ENCODE results near the gene TENM4.
"Not testable (repeated sequence)": the region's sequence is repeated elsewhere in the genome, so short reads cannot be mapped to it uniquely, and the experiment has no call there.

TENM4 gene

DNA sequence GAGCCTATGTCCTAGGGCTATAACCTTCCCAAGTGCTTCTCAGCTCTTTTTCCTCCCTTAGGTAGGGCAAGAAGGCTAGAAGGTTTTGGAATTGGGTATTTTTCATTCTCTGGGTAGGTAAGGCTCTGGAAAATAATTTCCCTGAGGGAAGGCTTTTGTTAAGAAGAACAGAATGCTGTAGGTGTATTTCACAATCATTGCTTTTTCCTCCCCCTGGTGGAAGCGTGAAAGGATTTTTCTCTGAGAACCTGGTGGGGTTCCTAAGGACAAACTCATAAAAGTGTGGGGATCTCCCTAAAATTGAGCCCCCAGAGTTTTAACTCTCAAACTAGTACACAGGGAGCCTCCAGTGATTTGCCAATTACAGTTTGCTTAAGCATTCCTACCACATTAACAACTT lies 825.1 kb downstream of the TENM4 start:
- DNase-seq (ENCODE audit: extremely low spot score): no peak
- TF ChIP-seq SP1 (IDR thresholded peaks at IDR 0.05): no peak
- no peak for TF ChIP-seq ELF4 (IDR thresholded peaks at IDR 0.05)
- no peak for TF ChIP-seq ZNF384 (IDR thresholded peaks at IDR 0.05)
- TF ChIP-seq FOXA1 (IDR thresholded peaks at IDR 0.05): no peak
- TF ChIP-seq PKNOX1 (IDR thresholded peaks at IDR 0.05): no peak
- TF ChIP-seq LEF1 (IDR thresholded peaks at IDR 0.05; ENCODE audit: borderline replicate concordance): no peak
- no peak for TF ChIP-seq FOXK2 (IDR thresholded peaks at IDR 0.05)
- no peak for TF ChIP-seq BHLHE40 (IDR thresholded peaks at IDR 0.05; ENCODE audit: borderline replicate concordance)
- no peak for TF ChIP-seq TARDBP (IDR thresholded peaks at IDR 0.05)
- no peak for TF ChIP-seq CTBP1 (IDR thresholded peaks at IDR 0.05; ENCODE audit: borderline replicate concordance)
- TF ChIP-seq SUZ12 (IDR thresholded peaks at IDR 0.05): no peak
- no peak for TF ChIP-seq ARNT (IDR thresholded peaks at IDR 0.05)
- no peak for TF ChIP-seq NFRKB (IDR thresholded peaks at IDR 0.05)
- TF ChIP-seq HDGF (IDR thresholded peaks at IDR 0.05; ENCODE audit: borderline replicate concordance): no peak
- TF ChIP-seq FOXM1 (IDR thresholded peaks at IDR 0.05; ENCODE audit: borderline replicate concordance): no peak
- no peak for TF ChIP-seq L3MBTL2 (conservative IDR thresholded peaks at IDR 0.05)
- CTCF ChIA-PET: no interaction called here
- POLR2A ChIA-PET: no interaction called here

DNA sequence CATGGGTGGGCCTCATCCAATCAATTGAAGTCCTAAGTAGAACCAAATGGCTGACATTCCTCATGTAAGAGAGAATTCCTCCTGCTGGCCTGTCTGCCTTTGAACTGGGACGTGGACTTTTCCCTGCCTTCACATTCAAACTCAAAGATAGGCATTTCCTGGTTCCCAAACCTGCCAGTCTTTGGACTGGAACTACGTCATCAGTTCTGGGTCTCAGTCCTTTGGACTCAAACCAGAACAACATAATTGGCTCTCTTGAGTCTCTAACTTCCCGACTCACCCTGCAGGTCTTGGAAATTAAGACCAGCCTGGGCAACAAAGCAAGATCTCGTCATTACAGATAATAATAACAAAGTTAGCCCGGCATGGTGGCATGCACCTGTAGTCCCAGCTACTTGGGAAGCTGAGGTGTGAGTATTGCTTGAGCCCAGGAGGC lies 827.4 kb downstream of the TENM4 start:
- TF ChIP-seq SP1 (IDR thresholded peaks at IDR 0.05): no peak
- no peak for TF ChIP-seq NFRKB (IDR thresholded peaks at IDR 0.05)
- no peak for TF ChIP-seq FOXA1 (IDR thresholded peaks at IDR 0.05)
- no peak for TF ChIP-seq BHLHE40 (IDR thresholded peaks at IDR 0.05; ENCODE audit: borderline replicate concordance)
- TF ChIP-seq L3MBTL2 (conservative IDR thresholded peaks at IDR 0.05): no peak
- TF ChIP-seq FOXK2 (IDR thresholded peaks at IDR 0.05): no peak
- TF ChIP-seq PKNOX1 (IDR thresholded peaks at IDR 0.05): no peak
- TF ChIP-seq CTBP1 (IDR thresholded peaks at IDR 0.05; ENCODE audit: borderline replicate concordance): no peak
- no peak for TF ChIP-seq SUZ12 (IDR thresholded peaks at IDR 0.05)
- no peak for TF ChIP-seq FOXM1 (IDR thresholded peaks at IDR 0.05; ENCODE audit: borderline replicate concordance)
- TF ChIP-seq ARNT (IDR thresholded peaks at IDR 0.05): no peak
- TF ChIP-seq LEF1 (IDR thresholded peaks at IDR 0.05; ENCODE audit: borderline replicate concordance): no peak
- TF ChIP-seq ELF4 (IDR thresholded peaks at IDR 0.05): no peak
- no peak for TF ChIP-seq HDGF (IDR thresholded peaks at IDR 0.05; ENCODE audit: borderline replicate concordance)
- no peak for TF ChIP-seq TARDBP (IDR thresholded peaks at IDR 0.05)
- no peak for TF ChIP-seq ZNF384 (IDR thresholded peaks at IDR 0.05)
- POLR2A ChIA-PET: no interaction called here
- CTCF ChIA-PET: no interaction called here
- no peak for DNase-seq (ENCODE audit: extremely low spot score)

GRCh38 chr11:78612721-78613377 lies 828.0 kb downstream of the TENM4 start:
- no peak for TF ChIP-seq ELF4 (IDR thresholded peaks at IDR 0.05)
- TF ChIP-seq NFRKB (IDR thresholded peaks at IDR 0.05): no peak
- TF ChIP-seq CTBP1 (IDR thresholded peaks at IDR 0.05; ENCODE audit: borderline replicate concordance): no peak
- TF ChIP-seq TARDBP (IDR thresholded peaks at IDR 0.05): no peak
- TF ChIP-seq ZNF384 (IDR thresholded peaks at IDR 0.05): no peak
- TF ChIP-seq PKNOX1 (IDR thresholded peaks at IDR 0.05): no peak
- TF ChIP-seq LEF1 (IDR thresholded peaks at IDR 0.05; ENCODE audit: borderline replicate concordance): no peak
- no peak for TF ChIP-seq L3MBTL2 (conservative IDR thresholded peaks at IDR 0.05)
- no peak for TF ChIP-seq FOXK2 (IDR thresholded peaks at IDR 0.05)
- no peak for TF ChIP-seq HDGF (IDR thresholded peaks at IDR 0.05; ENCODE audit: borderline replicate concordance)
- no peak for TF ChIP-seq SUZ12 (IDR thresholded peaks at IDR 0.05)
- no peak for TF ChIP-seq BHLHE40 (IDR thresholded peaks at IDR 0.05; ENCODE audit: borderline replicate concordance)
- TF ChIP-seq SP1 (IDR thresholded peaks at IDR 0.05): no peak
- TF ChIP-seq ARNT (IDR thresholded peaks at IDR 0.05): no peak
- no peak for TF ChIP-seq FOXM1 (IDR thresholded peaks at IDR 0.05; ENCODE audit: borderline replicate concordance)
- TF ChIP-seq FOXA1 (IDR thresholded peaks at IDR 0.05): no peak
- ChIA-PET CTCF (no interaction called here), POLR2A (no interaction called here)
- DNase-seq (ENCODE audit: extremely low spot score): no peak

GRCh38 chr11:78609321-78609720 lies 831.5 kb downstream of the TENM4 start:
- DNase-seq (ENCODE audit: extremely low spot score); POLR2A ChIA-PET: not testable (repeated sequence)
- CTCF ChIA-PET: interaction anchor here (0.5 kb wide), 1 partner anchor 1098 kb away, joined by 3 read pairs; no protein-coding TSS in a partner anchor

DNA sequence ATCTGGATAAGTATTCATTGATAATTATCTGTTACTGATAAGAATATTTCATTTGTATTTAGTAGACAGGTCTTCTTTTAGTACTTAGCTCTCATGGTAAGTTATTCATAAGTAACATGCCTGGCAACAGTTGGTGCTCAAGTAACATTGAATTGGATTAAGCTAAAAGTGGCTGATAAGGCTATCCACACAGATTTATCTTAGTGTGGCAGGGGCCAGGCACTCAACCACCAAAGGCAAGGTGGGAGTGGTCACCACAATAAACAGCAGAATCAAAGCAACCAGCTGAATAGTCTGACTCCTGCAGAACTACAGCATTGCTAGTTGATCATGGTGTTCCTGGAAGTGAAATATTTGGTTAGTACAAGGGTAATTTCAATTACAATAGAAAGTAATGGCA lies 833.1 kb downstream of the TENM4 start:
- ChIA-PET CTCF (no interaction called here), POLR2A (no interaction called here)
- DNase-seq (ENCODE audit: extremely low spot score): no peak
- no peak for TF ChIP-seq LEF1 (IDR thresholded peaks at IDR 0.05; ENCODE audit: borderline replicate concordance)
- TF ChIP-seq BHLHE40 (IDR thresholded peaks at IDR 0.05; ENCODE audit: borderline replicate concordance): no peak
- no peak for TF ChIP-seq L3MBTL2 (conservative IDR thresholded peaks at IDR 0.05)
- no peak for TF ChIP-seq FOXK2 (IDR thresholded peaks at IDR 0.05)
- no peak for TF ChIP-seq FOXM1 (IDR thresholded peaks at IDR 0.05; ENCODE audit: borderline replicate concordance)
- TF ChIP-seq NFRKB (IDR thresholded peaks at IDR 0.05): no peak
- no peak for TF ChIP-seq ZNF384 (IDR thresholded peaks at IDR 0.05)
- TF ChIP-seq TARDBP (IDR thresholded peaks at IDR 0.05): no peak
- no peak for TF ChIP-seq CTBP1 (IDR thresholded peaks at IDR 0.05; ENCODE audit: borderline replicate concordance)
- TF ChIP-seq SP1 (IDR thresholded peaks at IDR 0.05): no peak
- TF ChIP-seq FOXA1 (IDR thresholded peaks at IDR 0.05): no peak
- TF ChIP-seq ELF4 (IDR thresholded peaks at IDR 0.05): no peak
- TF ChIP-seq SUZ12 (IDR thresholded peaks at IDR 0.05): no peak
- no peak for TF ChIP-seq PKNOX1 (IDR thresholded peaks at IDR 0.05)

Measured in HEK293T (cell line).